RCC 7860 (cell line): ENCODE measurements around the gene CYREN.
"Not testable (repeated sequence)": the region's sequence is repeated elsewhere in the genome, so short reads cannot be mapped to it uniquely, and the experiment has no call there.

ENCODE experiments used
- DNase-seq: peaks from one replicate; pipeline ENCODE4 v3.0.0-alpha.2; 2015; ENCODE audit warnings: low spot score
- FAIRE-seq: peaks from 2 replicates; lab custom pipeline; 2012; peaks lifted over from hg19 to GRCh38; lab: Jason Lieb, UNC

CYREN gene, protein sequence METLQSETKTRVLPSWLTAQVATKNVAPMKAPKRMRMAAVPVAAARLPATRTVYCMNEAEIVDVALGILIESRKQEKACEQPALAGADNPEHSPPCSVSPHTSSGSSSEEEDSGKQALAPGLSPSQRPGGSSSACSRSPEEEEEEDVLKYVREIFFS

DNA sequence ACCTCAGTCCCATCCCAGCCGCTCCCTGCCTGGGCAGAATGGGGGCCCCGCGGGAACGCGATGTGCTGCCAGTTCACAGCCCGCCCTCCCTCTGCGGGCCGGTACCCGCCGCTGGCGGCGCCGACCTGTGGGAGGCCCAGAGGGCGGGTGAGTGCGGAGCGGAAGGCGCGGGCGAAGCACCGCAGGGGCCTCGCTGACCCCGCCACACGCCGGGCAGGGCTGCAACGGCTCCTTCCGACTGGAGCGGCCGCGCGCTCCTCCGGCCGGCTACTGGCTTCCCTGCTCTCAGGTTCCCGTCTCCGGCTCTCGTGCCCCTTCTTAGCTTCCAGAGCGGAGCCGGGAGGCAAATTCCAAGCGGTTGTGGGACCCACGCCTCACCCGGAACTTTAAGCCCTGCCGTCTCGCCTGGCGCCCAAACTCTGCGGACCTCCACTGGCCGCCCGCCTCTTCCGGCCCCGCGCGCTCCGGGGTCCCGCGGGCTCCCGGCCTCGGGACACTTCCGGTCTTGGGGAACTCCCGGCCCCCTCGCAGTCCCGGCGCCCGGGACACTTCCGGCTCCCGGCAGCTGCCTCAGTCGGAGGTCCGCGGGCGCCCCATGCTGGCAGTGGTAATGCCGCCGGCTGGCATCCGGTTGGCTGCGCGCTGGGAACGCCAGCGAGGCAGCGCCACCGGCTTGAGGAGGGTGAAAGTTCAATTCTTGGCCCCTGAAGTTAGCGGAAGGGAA lies at the start of gene CYREN:
CYREN (minus strand) TSS at position 434 of the 724 bp plus-strand sequence. CDS start 1,785 bp downstream, outside the sequence.
- peak; percentile 96 for DNase-seq
- peak; percentile 44 for FAIRE-seq

DNA sequence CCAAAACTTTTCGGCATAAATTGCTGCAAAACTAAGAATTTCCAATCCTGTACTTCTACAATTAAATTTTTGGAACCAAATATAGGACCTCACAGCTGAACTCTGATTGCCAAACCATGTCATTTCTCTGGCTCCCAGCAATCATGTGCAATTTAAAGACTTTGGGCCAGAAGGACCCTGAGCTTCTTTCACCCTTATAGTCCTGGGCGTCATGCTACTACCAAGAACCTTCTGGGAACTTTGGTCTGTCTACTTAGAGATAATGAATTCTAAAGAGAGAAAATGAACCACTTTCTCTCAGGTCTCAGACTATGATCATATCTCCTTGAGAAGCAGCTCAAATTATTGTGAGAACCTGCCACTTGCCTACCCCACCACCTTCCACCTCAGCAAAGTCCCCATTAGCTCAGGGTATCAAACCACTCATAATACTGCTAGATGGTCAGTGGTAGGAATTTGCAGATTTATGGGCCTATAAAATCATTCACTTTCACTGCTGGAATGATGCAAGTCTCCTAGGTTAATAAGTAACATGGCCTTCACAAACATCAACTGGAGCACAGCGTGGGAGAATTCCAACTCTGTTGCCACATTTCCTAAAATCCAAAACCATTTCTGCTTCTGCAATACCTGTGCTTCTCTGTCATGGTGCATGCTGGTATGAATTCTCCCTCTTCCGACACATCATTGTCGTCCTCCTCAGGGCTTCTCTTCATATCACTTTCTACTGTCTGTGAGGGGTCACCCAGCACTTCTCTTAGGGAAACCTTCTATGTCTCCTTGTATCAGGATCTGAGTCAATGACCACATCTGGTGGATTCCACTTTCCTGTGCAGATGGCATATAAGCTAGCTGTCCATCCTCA lies 47.4 kb upstream of the CYREN start:
- peak; percentile 63 for DNase-seq
- FAIRE-seq: peak; percentile 83

DNA sequence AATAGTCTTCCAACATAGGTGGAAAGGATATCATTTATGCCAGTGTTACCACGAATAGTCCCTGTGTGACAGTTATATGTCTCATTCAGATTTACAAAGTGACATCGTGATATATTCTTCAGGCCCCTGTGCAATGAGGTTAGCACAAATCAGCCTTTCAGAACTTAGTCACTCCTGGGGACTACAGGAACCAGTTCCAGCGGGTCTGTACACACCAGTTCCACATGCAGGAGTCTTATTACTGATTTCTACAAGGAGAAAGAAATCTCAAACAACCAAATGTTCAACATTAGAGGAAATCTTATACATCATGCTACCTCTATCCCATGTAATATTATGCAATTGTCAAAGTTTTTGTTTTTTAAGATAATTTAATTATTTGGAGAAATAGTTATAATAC lies 45.2 kb upstream of the CYREN start:
- DNase-seq (no peak), FAIRE-seq (peak; percentile 17)

DNA sequence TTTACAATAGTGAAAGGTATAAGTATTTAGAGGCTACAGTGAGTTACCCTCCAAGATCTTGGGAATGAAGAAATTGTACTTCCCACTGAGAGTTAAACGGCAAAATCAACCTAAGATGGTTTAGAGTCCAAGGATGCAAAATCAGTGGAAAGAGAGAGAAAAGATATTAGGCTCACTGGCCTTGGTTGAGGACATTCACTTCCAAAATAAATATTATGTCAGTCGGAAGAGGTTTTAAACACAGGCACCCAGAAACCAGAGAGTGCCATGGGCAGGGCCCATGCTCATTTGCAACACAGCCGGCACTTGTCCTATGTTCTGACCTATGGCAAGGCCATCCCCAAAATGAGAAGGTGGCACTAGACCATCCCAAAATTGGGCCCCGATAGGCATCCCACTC lies 44.7 kb upstream of the CYREN start:
- DNase-seq (no peak), FAIRE-seq (no peak)

DNA sequence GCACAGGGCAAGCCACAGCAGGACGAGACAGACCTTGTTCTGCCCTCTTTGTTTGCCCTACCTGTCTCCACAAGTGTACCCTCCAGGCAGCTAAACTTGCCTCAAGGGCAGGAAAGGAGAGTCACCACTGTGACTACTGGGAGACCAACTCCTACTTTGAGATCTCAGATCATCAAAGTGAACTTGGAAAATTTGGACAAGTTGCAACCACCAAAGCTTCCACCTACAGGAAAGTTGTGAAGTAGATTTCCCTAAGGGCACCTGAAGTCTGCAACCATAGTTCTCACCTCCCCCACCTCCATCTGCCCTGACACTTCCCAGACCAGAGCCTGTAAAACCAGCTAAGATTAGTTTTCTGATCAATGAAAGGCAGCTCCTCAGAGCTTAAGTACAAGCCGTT lies 43.3 kb upstream of the CYREN start:
- no peak for FAIRE-seq
- no peak for DNase-seq

DNA sequence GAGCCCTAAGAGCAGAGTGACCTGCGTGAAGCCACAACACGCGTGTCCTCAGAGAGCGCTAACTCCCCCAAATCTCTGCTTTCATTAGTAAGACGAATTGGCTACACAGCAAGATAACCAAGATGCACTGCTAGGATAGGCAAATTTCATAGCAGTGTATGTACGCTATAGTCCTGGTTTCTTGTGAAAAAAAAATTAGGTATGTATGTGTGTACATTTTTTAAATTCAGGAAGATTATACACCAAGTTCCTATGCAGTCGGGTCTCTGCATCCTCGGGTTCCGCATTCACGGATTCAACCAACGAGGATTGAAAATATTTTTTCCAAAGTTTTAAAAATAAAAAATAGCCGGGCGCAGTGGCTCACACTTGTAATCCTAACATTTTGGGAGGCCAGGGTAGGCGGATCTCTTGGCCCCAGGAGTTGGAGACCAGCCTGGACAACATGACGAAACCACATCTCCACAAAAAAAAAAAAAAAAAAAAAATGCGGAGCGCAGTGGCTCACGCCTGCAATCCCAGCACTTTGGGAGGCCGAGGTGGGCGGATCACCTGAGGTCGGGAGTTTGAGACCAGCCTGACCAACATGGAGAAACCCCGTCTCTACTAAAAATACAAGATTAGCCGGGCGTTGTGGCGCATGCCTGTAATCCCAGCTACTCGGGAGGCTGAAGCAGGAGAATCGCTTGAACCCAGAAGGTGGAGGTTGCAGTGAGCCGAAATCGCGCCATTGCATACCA lies 41.6 kb upstream of the CYREN start:
- not testable (repeated sequence) for DNase-seq, FAIRE-seq

DNA sequence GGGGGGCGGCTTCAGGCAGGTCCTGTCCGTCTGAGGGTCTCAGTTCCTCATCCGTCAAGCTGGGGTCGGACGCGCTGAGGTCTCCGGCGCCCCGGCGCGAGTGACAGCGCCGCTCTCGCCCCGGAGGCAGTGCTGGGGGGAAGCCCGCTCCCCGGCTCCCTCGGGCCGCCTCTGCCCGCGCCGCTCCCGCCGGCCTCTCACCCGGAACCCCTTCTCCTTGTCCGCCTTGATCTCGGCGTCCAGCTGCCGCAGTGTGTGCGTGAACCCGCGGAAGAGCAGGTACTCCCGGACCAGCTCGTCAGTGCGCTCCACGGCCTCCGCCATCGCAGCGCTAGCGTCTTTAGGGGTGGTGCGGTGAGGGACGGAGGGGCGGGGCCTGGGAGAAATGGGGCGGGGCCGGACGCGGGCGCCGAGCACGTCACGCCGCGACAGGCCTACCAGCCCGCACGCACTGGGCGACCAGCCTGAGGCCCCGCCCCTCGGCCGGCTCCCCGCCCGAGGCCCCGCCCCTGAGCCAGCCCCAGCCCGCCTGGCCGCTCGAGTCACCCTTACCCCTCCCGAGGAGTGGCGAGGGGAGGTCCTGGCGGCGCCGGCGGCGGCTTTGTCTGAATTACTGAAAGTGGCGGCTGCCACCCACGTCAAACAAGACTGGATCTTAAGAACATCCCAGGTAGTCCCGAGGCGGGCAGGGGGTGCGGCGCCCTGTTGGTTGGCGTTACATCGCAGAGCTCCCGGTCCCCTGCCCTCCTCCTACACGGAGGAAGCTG lies 40.9 kb upstream of the CYREN start, which contains the start of gene WDR91:
WDR91 (minus strand) TSS at position 348 of the 767 bp plus-strand sequence; CDS start at position 324, 24 bp downstream.
- no peak for FAIRE-seq
- peak; percentile 88 for DNase-seq

DNA sequence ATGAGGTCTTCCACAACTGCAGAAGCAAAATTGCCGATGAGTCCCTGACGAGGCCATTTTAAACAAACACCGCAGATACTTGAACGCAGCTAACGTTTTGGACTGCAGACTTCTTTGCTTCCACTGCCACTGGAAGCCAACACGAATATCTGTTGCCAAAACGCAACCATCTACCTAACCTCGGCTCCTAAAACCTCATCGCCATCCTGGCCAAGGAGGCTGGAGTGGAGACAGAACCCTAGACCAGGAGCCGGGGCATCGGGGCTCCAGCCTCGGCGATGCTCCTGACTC lies 40.3 kb upstream of the CYREN start:
- no peak for FAIRE-seq

DNA sequence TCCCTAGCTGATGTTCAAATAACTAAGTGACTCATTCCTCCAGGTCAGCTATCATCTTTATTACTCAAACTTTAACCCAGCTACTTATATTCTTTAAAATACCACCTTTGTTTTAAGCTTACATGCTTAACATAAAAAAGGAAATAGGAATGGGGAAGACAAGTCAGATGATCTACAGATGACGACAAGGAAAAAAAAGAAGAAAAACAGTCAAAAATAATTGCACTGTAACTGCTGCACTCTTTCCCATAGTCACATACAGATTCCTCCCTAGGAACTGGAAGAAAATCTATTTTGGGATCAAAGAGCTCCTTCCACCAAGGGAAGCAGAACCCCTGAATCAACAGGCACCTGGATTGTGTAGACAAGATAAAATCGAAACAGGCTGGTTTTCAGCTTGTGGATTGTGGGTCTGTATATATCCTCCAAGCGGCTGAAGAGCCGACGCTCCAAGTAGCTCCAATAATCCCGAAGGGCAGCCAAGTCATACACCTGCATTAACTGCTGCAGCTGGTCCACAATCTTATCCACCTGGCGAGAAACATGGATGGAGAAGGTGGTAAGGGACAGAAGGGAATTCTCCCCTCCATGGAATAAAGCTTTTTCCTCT lies 38.8 kb upstream of the CYREN start:
- DNase-seq: no peak
- peak; percentile 49 for FAIRE-seq

More for the DNA sequence above, 40.3 kb upstream of the CYREN start:
- DNase-seq: no peak

DNA sequence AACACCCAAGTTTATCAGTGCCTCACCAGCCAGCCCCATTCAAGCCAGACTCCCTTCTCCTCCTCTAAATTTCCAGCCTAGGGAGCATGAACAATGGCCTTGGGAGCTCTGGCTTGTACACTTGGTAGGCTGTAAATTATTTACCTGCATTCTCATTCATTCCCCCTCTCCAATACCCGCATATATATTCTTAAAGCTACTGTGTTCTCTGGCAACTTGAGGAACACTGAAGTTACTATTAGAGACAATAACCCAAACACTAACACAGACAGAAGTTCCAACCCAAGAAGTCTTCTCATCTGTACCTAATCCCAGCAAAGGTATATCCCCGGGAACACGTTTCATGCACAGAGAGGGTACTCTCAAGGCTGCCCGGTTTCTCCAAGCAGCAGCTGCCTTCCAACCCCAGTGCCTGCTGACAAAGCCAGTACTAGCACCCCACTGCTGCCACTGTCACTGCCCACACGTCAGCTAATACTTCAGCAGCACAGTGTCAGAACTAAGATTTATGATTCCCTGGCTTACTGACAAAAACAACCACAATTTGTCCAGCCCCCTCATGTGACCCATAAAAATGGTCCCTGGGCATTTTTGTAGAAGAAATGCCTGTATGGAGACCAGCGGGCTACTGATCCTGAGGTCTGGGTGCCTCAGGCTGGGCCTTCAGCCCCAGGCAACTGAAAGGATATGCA lies 37.7 kb upstream of the CYREN start:
- peak; percentile 35 for FAIRE-seq
- peak; percentile 70 for DNase-seq

DNA sequence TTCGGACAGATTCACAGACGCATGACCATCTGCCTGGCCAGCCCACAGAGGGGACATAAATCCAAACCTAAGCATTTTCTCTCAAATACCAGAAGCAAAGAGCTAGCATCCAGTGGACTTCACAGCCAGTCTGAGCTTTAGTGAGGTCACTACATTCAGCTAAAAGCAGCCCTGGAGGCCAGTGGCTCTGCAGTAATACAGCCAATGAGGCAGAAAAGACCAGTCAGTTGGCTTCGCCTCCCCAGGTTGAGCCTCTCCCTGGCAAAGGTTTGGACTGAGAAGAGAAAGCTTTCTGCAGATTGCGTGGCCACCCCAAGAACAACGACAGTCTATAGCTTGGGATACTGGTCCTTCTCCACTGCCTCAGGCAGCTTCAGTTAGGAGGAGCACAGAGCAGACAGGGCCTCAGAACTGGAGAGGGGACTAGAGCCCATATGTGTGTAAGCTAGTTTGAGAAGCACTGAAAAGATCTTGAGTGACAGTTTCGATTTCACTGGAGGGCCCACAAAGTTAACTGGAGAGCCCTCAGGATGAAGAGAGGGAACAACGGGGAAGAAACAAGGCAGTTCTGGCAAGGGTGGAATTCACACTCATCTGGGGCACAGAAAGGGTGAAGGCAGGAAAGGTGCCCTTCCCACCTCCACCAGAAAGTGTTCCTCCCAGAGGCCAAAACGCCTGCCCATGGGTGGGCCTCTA lies 37.0 kb upstream of the CYREN start:
- no peak for DNase-seq
- FAIRE-seq: no peak

DNA sequence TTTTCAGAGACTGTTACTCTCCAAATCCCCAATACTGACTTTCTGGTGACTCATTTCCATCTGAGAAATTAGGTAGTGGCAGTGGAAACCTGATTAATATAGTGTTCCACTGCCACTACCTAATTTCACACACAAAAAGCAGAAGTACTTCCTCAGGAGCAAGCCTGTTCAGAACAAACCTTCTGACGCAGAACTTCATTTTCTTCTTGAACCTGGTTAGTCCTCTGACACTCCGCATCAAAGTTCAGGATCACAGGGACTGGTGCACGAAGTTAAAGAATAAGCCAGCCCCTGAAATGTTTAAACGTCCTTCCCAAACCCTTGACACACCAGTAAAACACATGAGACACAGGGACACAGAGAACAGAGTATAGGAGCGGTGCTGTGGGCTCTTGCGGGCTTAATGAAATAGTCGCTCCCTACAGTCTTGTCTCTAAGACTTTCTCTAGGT lies 36.5 kb upstream of the CYREN start:
- DNase-seq (no peak), FAIRE-seq (no peak)

DNA sequence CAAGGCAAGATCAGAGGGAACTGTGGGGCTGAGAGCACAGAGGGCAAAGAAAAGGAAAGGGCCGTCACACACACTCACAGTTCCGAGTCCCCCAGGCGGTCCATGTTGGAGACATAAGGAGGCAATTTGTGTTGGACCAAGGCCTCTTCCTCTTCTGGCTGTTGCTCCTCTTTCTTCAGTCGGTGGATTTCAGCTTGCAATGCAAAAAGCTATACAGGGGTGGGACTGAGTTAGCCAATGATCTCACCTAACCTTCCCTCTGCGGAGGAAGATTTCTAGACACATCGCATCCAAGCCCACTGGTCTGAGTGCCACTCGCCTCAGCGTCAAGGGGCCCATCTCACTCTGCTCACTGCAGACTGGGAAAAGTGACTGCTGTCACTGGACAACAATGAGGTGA lies 35.3 kb upstream of the CYREN start:
- DNase-seq: no peak
- no peak for FAIRE-seq

DNA sequence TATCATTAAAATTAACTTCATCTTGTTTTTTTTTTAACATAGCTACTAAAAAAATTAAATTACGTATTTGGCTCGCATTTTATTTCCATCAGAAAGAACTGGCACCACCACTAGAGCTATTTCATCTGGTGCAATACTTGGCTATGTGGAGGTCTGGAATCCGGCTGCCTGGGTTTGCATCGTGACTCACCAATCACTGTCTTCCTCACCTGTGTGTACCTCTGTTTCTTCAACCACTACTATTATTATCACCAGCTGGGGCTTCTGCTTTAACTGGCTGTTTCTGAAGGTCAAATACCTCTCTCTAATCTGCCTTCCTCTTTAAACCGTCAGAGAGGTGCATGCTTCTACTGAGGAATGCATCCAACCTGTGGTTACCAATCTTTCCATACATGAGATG lies 34.4 kb upstream of the CYREN start:
- DNase-seq (no peak), FAIRE-seq (no peak)

DNA sequence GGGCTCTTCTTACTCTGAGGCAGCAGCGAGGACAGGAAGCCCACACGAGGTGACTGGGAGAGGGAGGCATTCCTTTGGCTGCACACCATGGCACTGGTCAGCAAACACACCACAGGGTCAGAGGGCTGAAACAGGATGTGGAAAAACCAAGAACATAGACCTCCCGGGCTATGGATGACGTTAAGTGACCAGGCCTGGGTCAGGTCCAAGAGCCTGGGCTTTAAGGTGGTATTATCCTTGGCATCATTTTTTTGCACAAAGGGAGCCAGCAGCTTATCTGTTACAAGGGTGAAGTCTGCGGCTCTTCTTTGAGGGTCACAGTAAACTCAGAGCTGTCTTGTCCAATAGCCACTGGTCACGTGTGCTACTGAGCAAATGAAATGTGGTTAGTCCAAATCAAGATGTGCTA lies 33.8 kb upstream of the CYREN start:
- FAIRE-seq: peak; percentile 92
- DNase-seq: peak; percentile 97

DNA sequence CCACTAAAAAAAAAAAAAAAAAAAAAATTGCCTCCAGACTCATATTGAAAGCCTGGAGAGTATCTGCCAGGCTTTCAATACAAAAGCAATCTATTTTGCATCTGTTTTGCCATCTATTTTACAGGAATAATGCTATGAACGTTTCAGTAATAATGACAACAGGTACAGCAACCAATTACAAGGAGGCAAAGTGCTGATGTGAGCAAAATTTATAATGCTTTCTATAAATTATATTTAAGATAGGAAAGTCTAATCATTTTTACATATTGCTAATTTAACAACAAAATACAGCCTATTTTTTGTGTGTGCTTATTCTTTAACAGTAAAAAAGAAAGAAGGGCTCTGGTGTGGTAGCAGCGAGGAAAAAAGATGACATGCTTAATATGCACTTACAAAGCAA lies 30.8 kb upstream of the CYREN start:
- no peak for FAIRE-seq

DNA sequence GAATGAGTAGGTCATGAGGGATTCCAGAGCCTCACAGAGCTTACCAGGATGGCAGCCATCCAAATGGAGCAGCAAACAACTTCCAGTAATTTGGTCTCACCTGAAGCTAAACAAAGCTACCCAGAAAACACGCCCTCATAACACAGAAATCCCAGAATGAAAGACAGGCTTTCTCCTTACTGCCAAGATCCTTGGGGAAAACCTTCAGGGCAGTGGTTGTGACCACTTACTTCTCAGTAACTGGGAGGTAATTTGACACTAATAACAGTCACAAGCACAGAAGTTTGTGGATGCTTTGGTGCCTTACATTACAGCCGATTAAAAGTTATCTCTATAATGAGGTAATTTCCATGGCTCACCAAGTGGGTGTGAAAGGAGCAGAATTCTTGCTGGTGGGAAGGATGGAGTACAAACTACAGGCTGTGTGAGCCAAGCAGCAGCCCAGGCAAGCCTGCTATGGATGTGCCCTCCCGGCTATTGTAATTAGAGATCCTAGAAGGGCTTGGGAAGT lies 30.4 kb upstream of the CYREN start:
- DNase-seq (no peak), FAIRE-seq (no peak)

More for the DNA sequence above, 30.8 kb upstream of the CYREN start:
- no peak for DNase-seq

DNA sequence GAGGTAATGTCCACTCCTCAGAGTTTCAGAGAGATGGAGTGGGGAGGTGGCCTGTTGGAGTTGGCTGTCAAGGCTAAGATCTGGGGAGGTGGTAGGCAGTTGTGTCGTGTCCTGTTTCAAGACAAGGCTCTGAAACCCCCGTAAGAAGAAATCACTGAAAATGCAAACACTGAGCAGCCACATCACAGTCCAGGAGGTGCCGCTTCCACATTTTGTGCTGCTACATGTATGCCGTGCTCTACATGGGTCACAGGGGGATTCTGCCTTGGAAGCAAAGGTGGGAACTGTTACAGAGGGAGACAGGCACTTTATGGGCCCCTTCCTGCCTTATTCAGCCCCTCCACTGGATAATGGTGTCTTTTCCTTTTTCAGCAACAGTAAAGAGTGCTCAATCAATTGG lies 28.9 kb upstream of the CYREN start:
- FAIRE-seq: no peak

More for the DNA sequence above, 28.9 kb upstream of the CYREN start:
- DNase-seq: no peak
